Adrenal gland (tissue), 12 donors: Measurements from ENCODE around the gene C17orf67. TPM values are rescaled to one million over a fixed set of nuclear protein-coding genes. Genes with fewer than 3 reads are reported as not detected.

Experiments used
- DNase-seq, 7 donors: peaks; one replicate each; pipeline ENCODE4 v3.0.0-alpha.2; 2019 to 2020
- H3K27ac ChIP-seq, 5 donors: fragments of 200-600 bp; sonication (generic) in 4 of 5; 1 replicate in 3 of 5; 2 replicates in 2 of 5; pipeline versions ENCODE4 v1.5.1 to v1.8.0; 2016 to 2020; ENCODE audit warnings: mild to moderate bottlenecking in 1 of 5
- H3K27me3 ChIP-seq: fragments of 200-600 bp; 2 replicates; pipeline ENCODE4 v1.8.0; 2021
- H3K36me3 ChIP-seq, 2 donors: fragments of 200-600 bp; replicated peaks in 1 of 2; 1 replicate in 1 of 2; 2 replicates in 1 of 2; pipeline versions ENCODE4 v1.5.1 to v1.8.0; 2018 to 2022
- H3K4me1 ChIP-seq, 2 donors: fragments of 200-600 bp; replicated peaks in 1 of 2; 1 replicate in 1 of 2; 2 replicates in 1 of 2; pipeline versions ENCODE4 v1.5.1 to v1.8.0; 2018 to 2021
- H3K4me3 ChIP-seq, 4 donors: fragments of 200-600 bp; sonication (generic) in 3 of 4; one replicate each; pipeline ENCODE4 v1.5.1; 2016 to 2018
- H3K9me3 ChIP-seq, 3 donors: fragments of 200-600 bp; sonication (generic) in 1 of 3; replicated peaks in 1 of 3; 1 replicate in 2 of 3; 2 replicates in 1 of 3; pipeline versions ENCODE4 v1.5.1 to v1.8.0; 2016 to 2021
- POLR2A ChIP-seq, 2 donors: fragments of 450-650 bp; IDR thresholded peaks; one replicate each; pipeline ENCODE4 v1.6.1; 2017; ENCODE audit warnings: antibody characterized with exemption in 2 of 2, mild to moderate bottlenecking in 2 of 2, moderate library complexity in 1 of 2
- WGBS, 4 donors: extraction: QIAGEN DNeasy Blood & Tissue Kit in 2 of 4; methylation state at CpG; one replicate each; pipeline versions ENCODE4 v1.1.5 to v1.1.7; 2013 to 2017; 5-methylcytosine and 5-hydroxymethylcytosine counted together
- intact Hi-C, 2 donors: fragments of 100-400 bp; cut with DNase I; formaldehyde crosslinking; loops; one replicate each; pipeline versions ENCODE4 v1.14.1 to v1.15.0; 2022 to 2023
- polyA plus RNA-seq, 3 donors: library from polyadenylated mRNA; stranded (reverse); fragments of 200-250 nt in 2 of 3; fragments of 350-450 nt in 1 of 3; fragmentation: Illumina TruSeq in 1 of 3; extraction: RNeasy Lipid Tissue Mini Kit (QIAGEN cat#74804) in 1 of 3; gene quantifications; one replicate each; pipeline ENCODE4 v1.2.3, GENCODE V29; 2013 to 2014
- total RNA-seq, 9 donors: library from RNA; depleted of rRNA in 4 of 9; stranded (reverse); fragments of >200 nt in 4 of 9; fragments of 120-200 nt in 1 of 9; fragmentation: NEBNext Ultra II Directional in 1 of 9; extraction: Animal tissue kit (Norgen Biotek cat#: 25700) in 1 of 9; gene quantifications; one replicate each; pipeline versions ENCODE4 v1.1.0 to v1.2.4, GENCODE V29; 2013 to 2023
- TF ChIP-seq, protein P1 (sequence below), 6 experiments: fragments of 450-650 bp in 4 of 6; fragments of 200-600 bp in 2 of 6; sonication (generic) in 1 of 6; IDR thresholded peaks; 1 replicate in 5 of 6; 2 replicates in 1 of 6; pipeline versions ENCODE4 v1.5.1 to v1.8.0; 2016 to 2021; ENCODE audit warnings: antibody characterized with exemption in 6 of 6, mild to moderate bottlenecking in 2 of 6, moderate library complexity in 1 of 6
- donor health status: healthy with polysubstance abuse.
- donor health status: Bipolar disorder and iron deficiency.
- donor health status: DM: yes; HTN: yes; CAD: no.
- donor health status: DM: no; HTN: no; CAD: no.
- donor health status: DM: no; HTN: no; CAD: no.
- donor health status: DM: yes; HTN: yes; CAD: no.

C17orf67 gene
- total and polyA plus RNA-seq, 12 donors = 0.29 to 3.3 (median 0.57) TPM; not detected in 2

DNA sequence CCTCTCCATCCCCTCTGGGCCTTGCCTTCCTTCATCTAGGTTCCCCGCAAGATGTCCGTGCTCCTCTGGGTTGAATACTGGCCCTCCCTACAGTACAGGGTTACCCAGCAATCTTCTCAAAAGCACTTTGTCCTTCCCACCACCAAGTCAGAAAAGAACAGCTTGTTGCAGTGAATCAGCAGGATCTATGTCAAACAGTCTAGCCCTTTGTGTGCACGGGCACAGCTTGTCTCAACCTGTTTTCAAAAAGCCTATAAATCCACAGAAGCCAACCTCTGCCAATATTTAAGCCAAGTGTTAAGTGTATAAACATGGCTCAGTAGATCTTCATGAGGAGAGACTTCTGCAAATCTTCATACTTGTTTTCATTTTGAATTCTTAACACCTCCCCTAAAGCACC, 25.2 kb downstream of the C17orf67 start:
- TF ChIP-seq POLR2A (IDR thresholded peaks at IDR 0.05) = no peak
- TF ChIP-seq, protein P1, sequence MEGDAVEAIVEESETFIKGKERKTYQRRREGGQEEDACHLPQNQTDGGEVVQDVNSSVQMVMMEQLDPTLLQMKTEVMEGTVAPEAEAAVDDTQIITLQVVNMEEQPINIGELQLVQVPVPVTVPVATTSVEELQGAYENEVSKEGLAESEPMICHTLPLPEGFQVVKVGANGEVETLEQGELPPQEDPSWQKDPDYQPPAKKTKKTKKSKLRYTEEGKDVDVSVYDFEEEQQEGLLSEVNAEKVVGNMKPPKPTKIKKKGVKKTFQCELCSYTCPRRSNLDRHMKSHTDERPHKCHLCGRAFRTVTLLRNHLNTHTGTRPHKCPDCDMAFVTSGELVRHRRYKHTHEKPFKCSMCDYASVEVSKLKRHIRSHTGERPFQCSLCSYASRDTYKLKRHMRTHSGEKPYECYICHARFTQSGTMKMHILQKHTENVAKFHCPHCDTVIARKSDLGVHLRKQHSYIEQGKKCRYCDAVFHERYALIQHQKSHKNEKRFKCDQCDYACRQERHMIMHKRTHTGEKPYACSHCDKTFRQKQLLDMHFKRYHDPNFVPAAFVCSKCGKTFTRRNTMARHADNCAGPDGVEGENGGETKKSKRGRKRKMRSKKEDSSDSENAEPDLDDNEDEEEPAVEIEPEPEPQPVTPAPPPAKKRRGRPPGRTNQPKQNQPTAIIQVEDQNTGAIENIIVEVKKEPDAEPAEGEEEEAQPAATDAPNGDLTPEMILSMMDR (IDR thresholded peaks at IDR 0.05) = no peak
- no peaks in the 10 kb centered on the region for H3K9me3 ChIP-seq
- 84 to 92% (median 87%) methylated on average over 3 of the region's 3 CpGs for WGBS, 4 donors
- no peaks in the 10 kb centered on the region for H3K36me3 ChIP-seq
- no peak for DNase-seq
- no peak overlapping the region for H3K27ac ChIP-seq
- intact Hi-C loops = no loop called here
- no peak overlapping the region for H3K4me3 ChIP-seq
- H3K27me3 ChIP-seq = no peaks in the 10 kb centered on the region
- no peaks in the 10 kb centered on the region for H3K4me1 ChIP-seq

DNA sequence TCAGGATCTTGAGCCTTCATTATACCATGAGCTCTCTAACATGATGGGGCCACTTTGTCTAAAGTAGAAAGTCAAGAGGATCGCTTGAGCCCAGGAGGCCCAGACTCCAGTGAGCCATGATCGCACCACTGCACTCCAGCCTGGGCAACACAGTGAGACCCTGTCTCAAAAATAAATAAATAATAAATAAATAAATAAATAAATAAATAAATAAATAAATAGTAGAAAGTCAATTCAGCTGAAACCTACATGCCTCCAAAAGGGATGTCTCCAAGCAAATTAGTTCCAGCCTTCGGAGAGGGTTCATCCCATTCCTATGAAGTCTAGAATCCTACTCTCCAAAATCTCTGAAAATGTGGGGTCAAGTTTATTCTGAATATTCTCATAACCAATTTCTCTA, 26.0 kb downstream of the C17orf67 start:
- Histone ChIP-seq H3K27ac (no peak overlapping the region), H3K27me3 (no peaks in the 10 kb centered on the region), H3K9me3 (no peaks in the 10 kb centered on the region), H3K4me3 (no peak overlapping the region), H3K36me3 (no peaks in the 10 kb centered on the region), H3K4me1 (no peaks in the 10 kb centered on the region)
- 96 to 100% (median 98%) methylated on average over 3 of the region's 3 CpGs for WGBS, 4 donors
- no peak for TF ChIP-seq POLR2A (IDR thresholded peaks at IDR 0.05)
- TF ChIP-seq, protein P1 (IDR thresholded peaks at IDR 0.05) = no peak
- intact Hi-C loops = no loop called here
- DNase-seq = no peak

DNA sequence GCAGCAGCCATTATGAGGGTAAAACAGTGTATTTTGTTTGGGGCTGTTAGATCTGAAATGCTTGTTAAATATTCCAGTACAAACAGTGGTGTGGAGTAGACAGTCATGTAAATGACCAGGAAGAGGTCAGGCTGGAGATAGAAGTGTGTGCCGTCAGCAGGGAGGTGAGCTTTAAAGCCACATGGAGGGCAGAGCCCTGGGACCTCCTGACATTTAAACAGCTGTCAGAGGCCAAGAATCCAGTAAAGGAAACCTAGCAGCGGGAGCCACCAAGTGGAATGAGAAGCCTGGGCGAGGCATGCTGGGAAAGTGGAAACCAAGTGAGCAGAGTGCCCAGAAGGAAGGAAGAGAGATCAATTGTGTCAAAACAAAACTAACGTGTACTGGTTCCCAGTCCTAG, 26.8 kb downstream of the C17orf67 start:
- Histone ChIP-seq H3K9me3 (no peaks in the 10 kb centered on the region), H3K27ac (no peak overlapping the region), H3K36me3 (no peaks in the 10 kb centered on the region), H3K4me1 (no peaks in the 10 kb centered on the region), H3K27me3 (no peaks in the 10 kb centered on the region), H3K4me3 (no peak overlapping the region)
- no peak for TF ChIP-seq POLR2A (IDR thresholded peaks at IDR 0.05)
- TF ChIP-seq, protein P1 (IDR thresholded peaks at IDR 0.05) = no peak
- DNase-seq = no peak
- intact Hi-C loops = no loop called here
- 68 to 90% (median 81%) methylated on average over 4 of the region's 4 CpGs for WGBS, 4 donors

DNA sequence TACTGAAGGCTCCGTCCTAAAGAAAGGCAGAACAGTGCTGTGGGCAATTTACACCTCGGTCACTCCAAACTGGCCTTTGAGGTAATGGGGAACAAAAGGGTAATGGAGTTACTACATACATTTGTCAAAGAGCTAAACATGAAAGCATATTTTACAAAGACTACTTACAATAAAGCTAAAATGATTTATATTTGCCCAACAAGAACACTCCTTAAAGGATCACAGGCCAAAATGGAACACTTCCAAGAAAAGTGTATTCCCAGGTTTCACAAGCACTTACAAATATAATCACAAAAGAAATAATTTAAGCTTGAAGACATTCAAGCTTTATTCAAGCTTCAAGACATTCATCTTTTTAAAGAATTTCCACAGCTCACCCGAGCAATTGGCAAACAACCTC, 29.3 kb downstream of the C17orf67 start:
- H3K9me3 ChIP-seq = no peaks in the 10 kb centered on the region
- no peak overlapping the region for H3K4me3 ChIP-seq
- DNase-seq = no peak
- 83 to 94% (median 89%) methylated on average over 3 of the region's 3 CpGs for WGBS, 4 donors
- TF ChIP-seq, protein P1 (IDR thresholded peaks at IDR 0.05) = no peak
- no peak for TF ChIP-seq POLR2A (IDR thresholded peaks at IDR 0.05)
- H3K36me3 ChIP-seq = no peaks in the 10 kb centered on the region
- intact Hi-C loops = no loop called here
- no peaks in the 10 kb centered on the region for H3K27me3 ChIP-seq
- H3K27ac ChIP-seq = no peak overlapping the region
- no peaks in the 10 kb centered on the region for H3K4me1 ChIP-seq
